CD4-positive, alpha-beta T cell (primary cell): ENCODE results near the gene KDM8. TPM values are rescaled to one million over a fixed set of nuclear protein-coding genes. Genes with fewer than 3 reads are reported as not detected.

Experiments used
- ATAC-seq: fragments of 200-7000 bp; cut with Tn5 transposase; one replicate; pipeline ENCODE4 v1.10.0; 2022; ENCODE audit warnings: mild to moderate bottlenecking; ENCODE audit not compliant: poor library complexity
- CTCF ChIA-PET: fragments of 350-600 bp; sonication (Branson Sonifier 250); formaldehyde crosslinking; loops from one replicate; lab custom pipeline; 2021; ENCODE audit warnings: antibody characterized with exemption, inconsistent platforms; lab: Charles Lee
- POLR2A ChIA-PET: fragments of 350-600 bp; sonication (Branson Sonifier 250); formaldehyde crosslinking; loops from one replicate; lab custom pipeline; 2021; ENCODE audit warnings: antibody characterized with exemption, inconsistent platforms; lab: Charles Lee
- DNase-seq, 14 experiments: peaks; one replicate each; pipeline ENCODE4 v3.0.0-alpha.2; 2013 to 2020; ENCODE audit warnings: mixed read lengths in 2 of 14
- H3K27ac ChIP-seq, 2 donors: one replicate each; pipeline versions ENCODE4 v1.5.1 to v1.7.0; 2013; ENCODE audit warnings: low read length in 2 of 2, low read depth in 1 of 2, mild to moderate bottlenecking in 1 of 2
- H3K27me3 ChIP-seq, 2 experiments: 1 replicate in 1 of 2; 2 replicates in 1 of 2; pipeline versions ENCODE4 v1.6.1 to v1.7.0; 2013; ENCODE audit warnings: low read length in 2 of 2, control low read depth in 1 of 2, mild to moderate bottlenecking in 1 of 2, moderate library complexity in 1 of 2; ENCODE audit not compliant: insufficient read depth in 2 of 2, control insufficient read depth in 1 of 2
- H3K36me3 ChIP-seq: one replicate; pipeline ENCODE4 v1.6.1; 2013; ENCODE audit warnings: low read length, control low read depth; ENCODE audit not compliant: insufficient read depth
- H3K4me1 ChIP-seq: one replicate; pipeline ENCODE4 v1.6.1; 2013; ENCODE audit warnings: low read length, control low read depth; ENCODE audit not compliant: insufficient read depth
- H3K4me3 ChIP-seq: one replicate; pipeline ENCODE4 v1.5.1; 2013; ENCODE audit warnings: mild to moderate bottlenecking, low read length, moderate library complexity
- H3K9me3 ChIP-seq, 2 experiments: 1 replicate in 1 of 2; 2 replicates in 1 of 2; pipeline versions ENCODE4 v1.6.1 to v1.7.0; 2013; ENCODE audit warnings: low read length in 2 of 2, mild to moderate bottlenecking in 2 of 2, control low read depth in 1 of 2, moderate library complexity in 1 of 2; ENCODE audit not compliant: control insufficient read depth in 1 of 2, insufficient read depth in 1 of 2
- H3K27ac Mint-ChIP-seq: one replicate; pipeline ENCODE4 v1.8.0; 2020; ENCODE audit warnings: mixed read lengths
- H3K27me3 Mint-ChIP-seq: one replicate; pipeline ENCODE4 v1.8.0; 2021; ENCODE audit warnings: mixed read lengths
- H3K36me3 Mint-ChIP-seq: one replicate; pipeline ENCODE4 v1.8.0; 2021; ENCODE audit warnings: low read depth, mixed read lengths
- H3K4me1 Mint-ChIP-seq: one replicate; pipeline ENCODE4 v1.8.0; 2021; ENCODE audit warnings: low read depth, mixed read lengths
- H3K4me3 Mint-ChIP-seq: one replicate; pipeline ENCODE4 v1.8.0; 2020; ENCODE audit warnings: mild to moderate bottlenecking, mixed read lengths
- H3K9me3 Mint-ChIP-seq: one replicate; pipeline ENCODE4 v1.8.0; 2020; ENCODE audit warnings: mixed read lengths
- intact Hi-C, 2 experiments: fragments of 100-400 bp; cut with DNase I in 1 of 2; cut with micrococcal nuclease in 1 of 2; formaldehyde crosslinking; loops; one replicate each; pipeline versions ENCODE4 v1.15.1 to v1.9.0; 2023 to 2025; cut with DNase I, micrococcal nuclease
- total RNA-seq, 174 experiments: library from RNA in 2 of 174; stranded (reverse) in 2 of 174; gene quantifications; one replicate each; pipeline ENCODE4 v1.2.3 and lab custom pipeline; 2021 to 2026
- TF ChIP-seq, protein P1 (sequence below): fragments of 200-600 bp; IDR thresholded peaks from one replicate; pipeline ENCODE4 v1.8.0; 2022; ENCODE audit warnings: antibody characterized with exemption, mild to moderate bottlenecking

KDM8 gene
- total RNA-seq, 2 experiments from 2014 or later = 15.1 to 17.3 TPM

DNA sequence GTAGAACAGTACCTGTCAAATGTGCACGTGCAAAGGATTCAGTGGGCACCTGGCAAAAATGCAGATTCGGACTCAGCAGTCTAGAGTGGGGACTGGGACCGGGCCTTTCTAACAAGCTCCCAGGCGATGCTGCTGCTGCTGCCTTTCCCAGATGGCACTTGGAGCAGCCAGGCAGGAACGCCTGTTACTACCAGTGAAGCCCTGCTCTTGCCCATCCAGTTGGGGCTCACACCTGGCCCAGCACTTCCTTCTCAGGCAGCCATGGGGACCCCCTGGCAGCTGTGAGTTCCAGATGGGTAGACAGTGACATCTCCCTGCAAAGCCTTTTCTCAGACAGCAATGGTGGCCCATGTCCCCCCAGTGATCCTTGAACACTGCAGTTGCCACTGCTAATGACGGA, 30.4 kb downstream of the KDM8 start:
- peaks cover 5% of the 10 kb centered on the region for H3K36me3 ChIP-seq
- no peak overlapping the region for H3K4me3 ChIP-seq
- no peaks in the 10 kb centered on the region for H3K9me3 ChIP-seq
- peak overlapping the region; percentile 94 to 95 for H3K27ac ChIP-seq
- peaks cover 20% of the 10 kb centered on the region for H3K36me3 Mint-ChIP-seq
- peaks cover 91% of the 10 kb centered on the region for H3K4me1 Mint-ChIP-seq
- peak overlapping the region; percentile 80 for H3K4me3 Mint-ChIP-seq
- DNase-seq (no peak), ATAC-seq (no peak)
- intact Hi-C loops = loop anchor here (2.0 to 5.0 kb wide), 6 partner anchors 31 to 81 kb away; partner anchors contain the start of genes KDM8 (in 1 of the 2) and NSMCE1 (in 1 of the 2)
- H3K27me3 Mint-ChIP-seq = no peaks in the 10 kb centered on the region
- POLR2A ChIA-PET = interaction anchor here (0.5 to 11.7 kb wide), 16 partner anchors 8 to 213 kb away, joined by 3 to 145 read pairs (median 16); partner anchors contain the start of genes KDM8 and NSMCE1
- no peaks in the 10 kb centered on the region for H3K27me3 ChIP-seq
- TF ChIP-seq, protein P1, sequence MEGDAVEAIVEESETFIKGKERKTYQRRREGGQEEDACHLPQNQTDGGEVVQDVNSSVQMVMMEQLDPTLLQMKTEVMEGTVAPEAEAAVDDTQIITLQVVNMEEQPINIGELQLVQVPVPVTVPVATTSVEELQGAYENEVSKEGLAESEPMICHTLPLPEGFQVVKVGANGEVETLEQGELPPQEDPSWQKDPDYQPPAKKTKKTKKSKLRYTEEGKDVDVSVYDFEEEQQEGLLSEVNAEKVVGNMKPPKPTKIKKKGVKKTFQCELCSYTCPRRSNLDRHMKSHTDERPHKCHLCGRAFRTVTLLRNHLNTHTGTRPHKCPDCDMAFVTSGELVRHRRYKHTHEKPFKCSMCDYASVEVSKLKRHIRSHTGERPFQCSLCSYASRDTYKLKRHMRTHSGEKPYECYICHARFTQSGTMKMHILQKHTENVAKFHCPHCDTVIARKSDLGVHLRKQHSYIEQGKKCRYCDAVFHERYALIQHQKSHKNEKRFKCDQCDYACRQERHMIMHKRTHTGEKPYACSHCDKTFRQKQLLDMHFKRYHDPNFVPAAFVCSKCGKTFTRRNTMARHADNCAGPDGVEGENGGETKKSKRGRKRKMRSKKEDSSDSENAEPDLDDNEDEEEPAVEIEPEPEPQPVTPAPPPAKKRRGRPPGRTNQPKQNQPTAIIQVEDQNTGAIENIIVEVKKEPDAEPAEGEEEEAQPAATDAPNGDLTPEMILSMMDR = no peak
- CTCF ChIA-PET = interaction anchor here (1.2 to 7.3 kb wide), 15 partner anchors 10 to 217 kb away, joined by 3 to 105 read pairs (median 12); partner anchors contain the start of gene KDM8
- peaks cover 100% of the 10 kb centered on the region for H3K4me1 ChIP-seq
- no peaks in the 10 kb centered on the region for H3K9me3 Mint-ChIP-seq
- H3K27ac Mint-ChIP-seq = peak overlapping the region; percentile 95

DNA sequence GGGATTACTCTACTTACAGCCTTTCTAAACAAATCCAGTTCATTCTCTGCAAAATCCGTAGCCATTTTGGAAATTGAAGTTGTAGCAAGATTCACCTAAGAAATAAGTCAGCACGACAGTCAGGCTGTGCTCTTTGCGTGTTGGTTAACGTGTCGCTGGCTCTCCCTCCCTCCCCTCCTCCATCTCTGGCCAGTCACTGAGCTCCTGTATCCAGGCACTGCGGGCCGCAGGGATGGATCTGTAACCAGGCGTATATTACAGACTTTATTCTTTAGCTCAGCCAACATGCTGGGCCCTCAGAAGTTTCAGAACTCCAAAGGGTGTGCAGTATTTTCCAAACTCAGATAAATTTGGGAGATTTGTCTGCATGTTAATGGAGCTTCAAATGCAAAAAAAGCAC, 30.8 kb downstream of the KDM8 start:
- H3K27ac Mint-ChIP-seq = peak overlapping the region; percentile 95
- H3K36me3 Mint-ChIP-seq = peaks cover 17% of the 10 kb centered on the region
- no peak for DNase-seq
- H3K4me1 Mint-ChIP-seq = peaks cover 89% of the 10 kb centered on the region
- H3K9me3 ChIP-seq = no peaks in the 10 kb centered on the region
- H3K9me3 Mint-ChIP-seq = no peaks in the 10 kb centered on the region
- peak overlapping the region; percentile 39 for H3K4me3 Mint-ChIP-seq
- H3K27ac ChIP-seq = peak overlapping the region; percentile 94 to 95
- ChIA-PET POLR2A (interaction anchor here (0.8 to 11.7 kb wide), 25 partner anchors 8 to 316 kb away, joined by 3 to 145 read pairs (median 10); partner anchors contain the start of genes GTF3C1, IL21R, KATNIP and KDM8), CTCF (interaction anchor here (1.0 to 7.3 kb wide), 31 partner anchors 8 to 226 kb away, joined by 3 to 105 read pairs (median 11); partner anchors contain the start of genes IL21R and KDM8)
- TF ChIP-seq, protein P1 = no peak
- no peak for ATAC-seq
- no peak overlapping the region for H3K4me3 ChIP-seq
- no peaks in the 10 kb centered on the region for H3K27me3 Mint-ChIP-seq
- intact Hi-C loops = loop anchor here (2.0 to 5.0 kb wide), 6 partner anchors 31 to 81 kb away; partner anchors contain the start of genes KDM8 (in 1 of the 2) and NSMCE1 (in 1 of the 2)
- H3K27me3 ChIP-seq = no peaks in the 10 kb centered on the region
- peaks cover 5% of the 10 kb centered on the region for H3K36me3 ChIP-seq
- peaks cover 100% of the 10 kb centered on the region for H3K4me1 ChIP-seq

DNA sequence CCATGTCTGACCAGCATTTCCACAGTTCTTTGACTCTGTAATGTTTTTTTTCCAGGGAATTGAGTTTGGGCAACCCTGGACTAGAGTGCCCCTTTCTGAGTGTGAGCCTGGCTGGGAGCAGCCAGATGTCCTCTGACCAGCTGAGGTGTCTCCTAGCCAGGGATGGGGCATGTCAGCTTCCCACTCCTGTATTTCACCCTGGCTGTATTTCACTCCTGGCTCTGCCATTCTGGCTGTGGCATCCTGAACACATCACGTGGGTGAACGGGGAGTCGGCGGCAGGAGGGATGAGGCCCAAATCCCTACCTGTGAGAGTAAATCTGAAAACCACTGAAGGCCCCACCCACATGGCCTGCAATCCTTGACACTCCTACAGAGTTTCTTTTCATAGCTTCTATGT, 31.3 kb downstream of the KDM8 start:
- peaks cover 97% of the 10 kb centered on the region for H3K4me1 ChIP-seq
- TF ChIP-seq, protein P1 = no peak
- intact Hi-C loops = loop anchor here (1.0 to 5.0 kb wide), 12 partner anchors 32 to 213 kb away; partner anchors contain the start of genes NSMCE1 (in 2 of the 2), IL21R (in 1 of the 2) and KDM8 (in 1 of the 2)
- Mint-ChIP-seq H3K27ac (peak overlapping the region; percentile 95), H3K4me1 (peaks cover 89% of the 10 kb centered on the region), H3K9me3 (no peaks in the 10 kb centered on the region), H3K27me3 (no peaks in the 10 kb centered on the region), H3K4me3 (no peak overlapping the region), H3K36me3 (peaks cover 15% of the 10 kb centered on the region)
- ChIA-PET POLR2A (interaction anchor here (0.8 to 11.7 kb wide), 37 partner anchors 8 to 315 kb away, joined by 3 to 145 read pairs (median 7); partner anchors contain the start of genes GTF3C1, IL21R, KATNIP and KDM8), CTCF (interaction anchor here (0.7 to 7.3 kb wide), 45 partner anchors 8 to 229 kb away, joined by 3 to 105 read pairs (median 6); partner anchors contain the start of genes IL21R and KDM8)
- peak overlapping the region; percentile 94 to 95 for H3K27ac ChIP-seq
- H3K9me3 ChIP-seq = no peaks in the 10 kb centered on the region
- no peaks in the 10 kb centered on the region for H3K27me3 ChIP-seq
- H3K4me3 ChIP-seq = peak overlapping the region; percentile 1
- peaks cover 5% of the 10 kb centered on the region for H3K36me3 ChIP-seq
- DNase-seq = peak in 3 of 14 experiments; percentile 10 to 34 (median 29)
- no peak for ATAC-seq
